Stimulated activated CD4-positive, alpha-beta T cell treated with anti-CD3 and anti-CD28 coated beads, Interleukin-4, amount 100 ng/mL, for 4 hours (primary cell): ENCODE measurements around the gene MANBA.
"Not testable (repeated sequence)": the region's sequence is repeated elsewhere in the genome, so short reads cannot be mapped to it uniquely, and the experiment has no call there.

ENCODE experiments used
- DNase-seq, 2 experiments: peaks; one replicate each; pipeline ENCODE4 v3.0.0-alpha.2; 2020

MANBA gene

DNA sequence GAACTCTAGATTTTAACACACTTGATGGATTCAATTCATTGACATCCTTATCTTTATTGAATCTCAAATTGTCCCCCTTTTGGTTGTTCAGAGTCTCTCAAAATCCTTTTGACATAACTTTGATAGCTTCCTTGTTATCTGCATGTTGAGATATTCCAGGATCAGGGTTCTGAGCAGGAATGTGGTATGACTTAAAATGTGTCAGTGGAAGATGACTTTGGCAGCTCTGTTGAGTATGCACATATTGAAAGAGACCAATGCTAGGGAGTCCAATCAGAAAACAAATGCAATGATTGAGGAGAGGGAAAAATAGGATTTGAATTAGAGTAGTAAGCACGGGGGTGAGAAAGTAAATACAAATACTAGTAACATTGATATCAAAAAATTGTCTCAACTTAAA lies 93.8 kb downstream of the MANBA start:
- DNase-seq: no peak

- no peak for DNase-seq
These were observed 95.2 kb downstream of the MANBA start for GRCh38 chr4:102665527-102665926.

- DNase-seq: no peak
These were observed 97.7 kb downstream of the MANBA start for GRCh38 chr4:102663073-102663472.

DNA sequence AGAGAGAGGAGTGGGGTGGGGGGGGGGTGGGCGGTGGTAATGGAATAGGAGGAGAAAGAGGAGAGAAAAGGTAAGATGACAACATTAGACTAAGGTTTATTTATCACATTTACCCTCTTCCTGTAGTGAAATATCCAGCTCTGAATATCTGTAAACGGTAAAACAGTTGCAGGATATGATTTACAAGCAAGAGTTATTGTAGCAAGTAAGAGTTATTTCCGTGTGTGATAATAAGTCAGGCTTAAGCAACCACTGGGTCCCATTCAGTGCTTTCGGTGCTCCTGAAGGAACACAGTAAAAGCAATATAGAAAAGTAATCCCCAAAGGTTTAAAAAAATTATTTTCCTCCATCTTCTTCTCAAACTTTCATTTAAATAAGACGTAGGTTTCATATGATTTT lies 103.6 kb downstream of the MANBA start:
- no peak for DNase-seq

GRCh38 chr4:102647117-102647516 lies 113.7 kb downstream of the MANBA start:
- no peak for DNase-seq

GRCh38 chr4:102642631-102643298 lies 118.0 kb downstream of the MANBA start:
- DNase-seq: no peak

DNA sequence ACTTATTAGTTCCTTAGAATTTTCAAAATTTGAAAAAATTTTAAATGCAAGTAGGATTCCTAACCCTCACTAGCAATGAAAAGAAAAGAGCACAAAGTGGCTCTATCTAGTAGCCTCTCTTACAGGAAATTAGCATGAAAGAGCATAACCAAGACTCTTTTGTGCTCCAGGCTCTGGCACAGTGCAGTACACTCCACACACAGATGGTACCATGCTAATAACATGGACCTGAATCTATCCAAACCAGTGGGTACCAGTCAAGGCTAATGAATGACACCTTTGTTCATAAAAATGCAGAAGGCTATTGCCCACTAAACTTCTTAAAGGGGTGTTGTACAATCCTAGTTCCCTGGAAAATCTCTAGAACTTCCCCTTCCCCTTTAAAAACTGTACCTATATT lies 119.0 kb downstream of the MANBA start:
- no peak for DNase-seq

DNA sequence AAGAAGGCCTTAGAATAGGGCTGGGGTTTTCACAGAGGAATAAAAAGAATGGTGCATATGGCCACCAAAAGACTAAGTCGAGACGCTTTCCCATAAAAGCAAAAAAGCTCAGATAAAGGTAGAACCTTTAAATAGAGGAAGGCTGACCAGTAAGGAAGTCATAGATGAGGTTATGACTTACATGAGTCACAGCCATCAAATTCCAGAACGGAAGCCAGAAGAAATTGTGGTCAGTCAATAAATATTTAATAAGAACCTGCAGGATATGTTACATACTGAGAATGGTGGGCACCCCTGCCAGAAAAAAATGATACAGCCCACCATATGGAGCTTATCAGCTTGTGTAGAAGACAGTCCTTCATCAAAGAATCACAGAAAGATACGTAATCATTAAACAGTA lies 120.1 kb downstream of the MANBA start:
- no peak for DNase-seq

GRCh38 chr4:102639598-102639997 lies 121.2 kb downstream of the MANBA start:
- DNase-seq: no peak

GRCh38 chr4:102638621-102639020 lies 122.1 kb downstream of the MANBA start:
- no peak for DNase-seq

- DNase-seq: no peak
These were observed 123.4 kb downstream of the MANBA start for GRCh38 chr4:102637391-102637790.

GRCh38 chr4:102633100-102633499 lies 127.7 kb downstream of the MANBA start:
- no peak for DNase-seq

- no peak for DNase-seq
These were observed 128.3 kb downstream of the MANBA start for GRCh38 chr4:102632241-102633065.

GRCh38 chr4:102631616-102632015 lies 129.2 kb downstream of the MANBA start:
- no peak for DNase-seq

DNA sequence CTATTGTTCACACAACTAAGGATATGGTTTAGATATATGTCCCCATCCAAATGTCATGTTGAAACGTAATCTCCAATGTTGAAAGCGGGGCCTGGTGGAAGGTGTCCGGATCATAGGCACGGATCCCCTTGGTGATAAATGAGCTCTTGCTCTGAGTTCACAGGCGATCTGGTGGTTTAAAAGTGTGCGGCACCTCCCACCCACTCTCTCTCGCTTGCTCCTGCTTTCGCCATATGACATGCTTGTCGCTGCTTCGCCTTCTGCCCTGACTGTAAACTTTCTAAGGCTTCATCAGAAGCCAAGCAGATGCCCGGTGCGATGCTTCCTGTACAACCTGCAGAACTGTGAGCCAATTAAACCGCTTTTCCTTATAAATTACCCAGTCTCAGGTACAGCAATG lies 131.1 kb downstream of the MANBA start:
- DNase-seq: no peak

DNA sequence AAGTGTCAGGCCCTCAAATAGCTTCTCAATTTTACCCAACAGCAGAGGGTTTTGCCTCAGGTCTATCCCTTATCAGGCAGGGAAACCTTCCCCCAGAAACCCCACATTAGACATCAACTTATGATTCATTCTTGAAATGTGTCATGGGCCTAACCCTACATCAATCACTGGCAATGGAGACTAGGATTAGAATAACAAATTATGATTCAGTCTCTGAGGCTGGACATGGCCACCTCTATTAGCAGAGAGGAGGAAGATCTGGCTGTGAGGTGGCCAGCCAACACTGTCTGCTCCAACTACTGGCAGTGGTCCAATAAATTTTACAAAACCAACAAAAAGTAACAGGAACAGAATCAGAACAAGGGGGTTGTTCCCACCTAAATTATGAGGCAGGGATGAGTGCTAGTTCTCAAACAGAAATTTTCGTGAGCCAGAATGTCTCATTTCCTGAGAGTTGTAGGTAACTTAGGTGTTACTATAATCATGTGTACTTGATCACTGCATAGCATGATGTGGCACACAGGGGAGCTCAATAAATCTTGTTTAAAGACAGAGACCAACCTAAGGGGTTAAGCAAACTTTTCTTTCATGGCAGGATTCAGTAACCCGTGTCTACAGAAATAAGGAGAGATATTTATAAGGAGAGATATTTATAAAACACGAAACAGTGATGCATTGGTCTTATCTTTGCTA lies 132.8 kb downstream of the MANBA start:
- no peak for DNase-seq

DNA sequence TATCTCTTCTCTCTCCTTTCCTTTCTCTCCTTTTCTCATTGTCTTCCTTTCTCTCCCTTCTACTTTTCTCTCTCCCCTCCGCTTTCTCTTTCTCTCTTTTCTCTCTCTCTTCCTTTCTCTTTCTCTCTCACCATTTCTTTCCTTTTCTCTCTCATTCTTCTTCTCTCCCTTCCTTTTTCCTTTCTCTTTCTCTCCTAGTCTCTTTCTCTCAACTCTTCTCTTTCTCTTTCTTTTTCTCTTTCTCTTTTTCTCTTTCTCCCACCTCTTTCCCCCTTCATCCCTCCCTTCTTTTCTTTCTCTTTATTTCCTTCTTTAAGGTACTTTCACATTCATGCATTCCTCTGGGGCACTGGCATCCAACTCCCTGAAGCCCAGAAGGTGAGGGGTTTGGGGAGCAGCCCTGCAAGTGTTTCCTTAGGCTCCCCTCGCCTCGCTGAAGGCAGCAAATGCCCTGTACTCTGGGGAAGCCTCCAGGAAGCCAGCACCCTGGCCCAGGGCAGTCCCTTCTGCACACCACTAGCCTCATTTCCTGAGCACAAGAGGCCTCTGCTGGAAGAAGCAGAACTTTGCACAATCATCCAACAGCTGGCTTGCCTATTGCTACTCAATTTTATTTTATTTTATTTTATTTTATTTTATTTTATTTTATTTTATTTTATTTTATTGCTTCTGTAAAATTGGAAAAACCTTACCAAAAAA lies 135.4 kb downstream of the MANBA start:
- DNase-seq: peak; percentile 42 to 57

DNA sequence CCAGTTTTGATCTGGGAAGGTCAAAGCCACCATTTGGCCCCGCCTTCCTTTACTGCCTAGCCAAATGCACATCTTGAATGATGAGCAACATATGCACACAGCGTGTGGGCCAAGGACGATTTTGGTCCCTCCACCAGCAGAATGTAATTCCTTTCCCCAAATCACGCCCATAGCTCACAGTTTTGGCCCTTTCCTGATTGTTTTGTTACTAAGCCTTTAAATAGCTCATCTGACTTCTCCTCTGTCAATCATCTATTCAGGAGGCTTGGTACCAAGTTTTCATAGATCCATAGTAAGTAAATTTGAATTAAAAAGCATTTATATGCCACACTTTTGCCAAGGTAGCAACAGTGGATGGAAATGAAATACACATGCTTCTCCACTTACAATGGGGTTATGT lies 136.3 kb downstream of the MANBA start:
- no peak for DNase-seq

GRCh38 chr4:102623622-102624021 lies 137.1 kb downstream of the MANBA start:
- no peak for DNase-seq

DNA sequence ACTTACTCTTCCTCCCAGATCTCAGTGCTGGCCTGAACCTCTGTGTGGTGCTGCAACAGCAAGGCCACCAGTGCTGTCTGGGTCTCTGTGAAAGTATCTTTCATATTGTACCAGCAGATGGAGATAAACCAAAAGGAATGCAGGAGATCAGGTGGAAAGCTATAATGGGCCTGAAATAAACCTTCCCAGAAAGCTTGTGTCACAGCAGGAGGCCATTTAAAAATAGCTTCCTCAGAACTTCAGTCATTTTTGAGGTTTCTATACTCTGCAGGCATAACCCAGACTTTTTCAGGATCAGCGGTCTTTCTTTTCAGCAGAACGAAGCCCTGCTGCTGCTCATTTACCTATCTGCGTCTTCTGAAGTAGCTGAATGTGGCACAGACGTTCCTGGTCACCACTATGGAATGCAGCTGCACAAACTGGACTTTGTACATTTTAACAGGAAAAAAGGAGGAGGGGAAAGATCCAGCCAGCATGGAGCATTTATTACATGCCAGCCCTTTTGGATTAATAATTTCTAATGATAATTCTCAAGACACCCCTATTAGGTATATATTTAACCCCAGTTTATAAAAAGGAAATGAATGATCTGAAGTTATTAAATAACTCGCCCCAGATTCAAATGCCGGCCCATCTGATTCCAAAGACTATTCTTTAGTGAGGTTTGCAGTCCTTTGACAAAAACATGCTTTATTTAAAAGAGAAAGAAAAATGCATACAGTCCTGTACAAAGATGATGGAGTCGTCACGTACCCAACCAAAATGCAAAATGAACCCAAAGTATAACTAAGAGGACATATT lies 139.9 kb downstream of the MANBA start:
- DNase-seq: no peak

DNA sequence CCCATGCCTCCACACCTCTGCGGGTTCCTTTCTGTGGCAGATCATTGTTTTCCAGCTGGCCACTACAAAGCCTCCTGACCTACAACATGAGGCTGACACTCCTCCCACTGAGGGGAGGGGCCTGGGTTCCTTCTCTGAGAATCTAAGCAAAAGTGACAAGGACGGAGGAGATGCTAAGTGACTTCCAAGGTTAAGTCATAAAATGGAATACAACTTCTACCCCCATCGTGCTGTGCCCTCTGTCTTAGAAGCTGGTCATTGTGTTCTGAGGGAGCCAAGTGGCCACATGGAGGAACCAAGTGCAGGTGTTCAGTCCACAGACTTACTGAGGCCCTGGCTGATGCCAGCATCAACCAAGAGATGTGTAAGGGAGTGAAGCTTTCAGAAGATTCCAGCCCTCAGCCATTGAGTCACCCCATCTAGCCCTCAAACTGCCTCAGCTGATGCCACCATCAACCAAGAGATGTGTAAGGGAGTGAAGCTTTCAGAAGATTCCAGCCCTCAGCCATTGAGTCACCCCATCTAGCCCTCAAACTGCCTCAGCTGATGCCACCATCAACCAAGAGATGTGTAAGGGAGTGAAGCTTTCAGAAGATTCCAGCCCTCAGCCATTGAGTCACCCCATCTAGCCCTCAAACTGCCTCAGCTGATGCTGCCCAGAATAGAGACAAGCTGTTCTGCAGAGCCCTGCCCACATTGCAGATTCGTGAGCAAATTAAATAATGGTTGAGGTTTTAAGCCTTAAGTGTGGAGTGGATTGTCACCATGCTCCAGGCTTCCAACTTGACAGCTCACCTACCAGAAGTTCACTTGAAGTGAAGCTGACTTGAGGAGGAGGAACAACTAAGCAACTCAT lies 140.8 kb downstream of the MANBA start:
- not testable (repeated sequence) for DNase-seq
